NCI-H1436 (cell line): ENCODE measurements around the gene CAMKMT.

ENCODE experiments used
- DNase-seq: peaks from one replicate; lab custom pipeline; 2025; lab: John Stamatoyannopoulos, UW

CAMKMT gene

DNA sequence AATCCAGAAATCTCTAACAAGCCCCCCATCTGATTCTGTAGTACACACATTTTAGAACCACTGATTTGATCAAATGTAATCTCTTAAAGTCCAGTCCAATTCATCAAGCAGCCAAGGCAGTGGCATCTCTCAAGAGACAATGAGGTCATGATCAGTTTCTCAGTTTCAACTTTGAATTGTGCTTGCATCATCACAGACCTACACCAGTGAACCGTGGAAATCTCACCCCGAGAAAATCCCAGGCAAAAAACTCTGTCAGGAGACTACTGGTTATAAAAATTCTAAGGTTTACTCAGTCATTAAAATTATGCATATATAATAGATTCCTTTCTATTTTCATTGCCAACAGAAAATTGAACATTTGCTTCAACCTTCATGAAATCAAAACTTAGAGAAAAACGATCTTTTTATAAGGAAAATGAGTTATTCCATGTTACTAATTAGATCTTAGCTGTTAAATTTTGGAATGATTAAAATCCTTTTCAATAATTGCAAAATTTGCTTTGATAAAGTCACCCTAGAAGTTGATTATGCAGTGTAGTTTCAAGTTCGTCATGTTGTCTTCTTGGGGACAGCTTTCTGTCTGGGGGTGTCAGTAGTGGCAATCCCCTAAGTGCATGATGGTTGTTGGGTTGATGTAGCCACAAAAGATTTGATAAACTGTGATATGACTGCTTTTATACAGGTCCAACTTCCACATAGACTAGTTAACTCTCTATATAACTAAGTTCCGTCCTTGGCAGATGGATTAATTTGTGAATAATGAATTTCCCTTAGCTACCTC is 235.0 kb downstream of the CAMKMT start:
- DNase-seq = no peak

DNA sequence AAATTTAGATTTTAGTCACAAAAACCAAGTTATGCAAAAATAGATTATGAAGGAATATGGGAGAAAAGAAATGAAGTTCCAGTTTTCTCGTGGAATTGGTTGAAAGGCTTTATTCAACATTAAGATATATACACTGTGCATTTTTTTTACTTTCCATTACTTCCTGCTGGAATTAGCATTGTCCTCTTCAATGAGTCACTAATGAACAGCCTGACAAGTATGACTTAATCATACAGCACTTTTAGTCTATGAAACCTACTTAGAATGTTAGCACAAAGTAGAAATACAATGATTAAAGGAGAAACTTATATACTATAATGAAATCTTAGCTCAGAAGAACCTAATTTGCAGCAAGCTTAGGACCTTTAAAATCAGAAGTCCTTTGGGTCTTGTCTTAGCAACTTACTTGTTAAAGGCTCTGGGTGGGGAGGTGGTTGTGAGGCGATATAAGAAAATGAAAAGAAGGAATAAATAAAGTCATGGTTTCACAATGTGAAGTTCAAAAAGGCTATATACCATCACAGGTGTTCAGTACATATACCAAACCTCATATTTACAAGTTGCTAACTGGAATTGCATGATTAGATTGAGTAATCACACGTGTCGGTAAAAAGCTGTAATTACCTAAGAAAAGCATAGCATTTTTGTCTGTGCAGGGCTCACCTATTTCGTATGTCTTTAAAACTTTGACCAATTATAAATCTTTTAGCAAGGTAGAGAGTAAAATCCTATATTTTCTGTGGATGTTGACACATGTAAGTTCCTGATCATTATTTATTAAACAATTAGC is 236.8 kb downstream of the CAMKMT start:
- no peak for DNase-seq

DNA sequence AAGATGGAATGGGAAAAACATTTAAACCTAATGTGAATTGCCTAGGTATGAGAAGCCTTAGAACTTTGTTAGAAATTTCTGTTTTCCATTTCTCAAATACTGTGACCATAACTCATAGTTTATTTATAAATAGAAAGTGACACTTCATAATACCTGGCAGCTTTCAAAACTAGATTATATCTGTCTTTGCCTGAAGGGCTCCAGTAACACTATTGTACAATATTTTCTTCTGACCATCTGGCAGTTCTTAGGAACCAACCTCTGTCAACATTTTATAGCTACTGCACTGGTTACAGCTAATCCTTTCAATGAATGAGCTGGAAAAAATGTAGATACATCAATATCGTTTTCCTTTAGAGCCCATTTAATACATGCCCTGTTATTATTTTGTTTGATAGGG is 237.4 kb downstream of the CAMKMT start:
- DNase-seq = no peak

DNA sequence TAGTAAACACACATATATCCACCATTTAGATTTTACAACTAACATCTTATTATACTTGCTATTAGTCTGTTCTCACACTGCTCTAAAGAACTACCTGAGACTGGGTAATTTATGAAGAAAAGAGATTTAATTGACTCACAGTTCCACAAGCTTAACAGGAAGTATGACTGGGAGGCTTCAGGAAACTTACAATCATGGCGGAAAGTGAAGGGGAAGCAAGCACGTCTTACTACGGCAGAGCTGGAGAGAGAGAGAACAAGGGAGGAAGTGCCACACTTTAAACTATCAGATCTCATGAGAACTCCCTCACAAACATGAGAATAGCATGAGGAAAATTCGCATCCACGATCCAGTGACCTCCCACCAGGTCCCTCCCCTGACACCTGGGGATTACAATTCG is 240.7 kb downstream of the CAMKMT start:
- no peak for DNase-seq

DNA sequence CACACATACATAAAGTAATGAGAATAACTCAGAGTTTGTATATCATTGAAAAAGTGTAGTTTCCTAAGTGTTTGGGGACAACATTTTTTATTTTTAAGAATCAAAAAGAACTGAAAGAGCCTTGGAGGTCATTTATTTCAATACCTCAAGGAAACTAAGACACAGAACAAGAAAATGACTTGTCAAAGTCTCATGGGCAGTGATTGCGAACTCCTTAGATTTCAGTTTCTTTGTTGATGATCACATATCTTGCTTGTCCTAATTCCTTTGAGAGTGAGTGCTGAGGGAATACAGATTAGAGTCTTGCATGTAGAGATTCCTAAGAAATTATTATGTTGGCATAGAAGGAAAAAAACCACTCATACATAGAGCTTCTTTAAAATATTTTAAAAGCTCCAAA is 243.8 kb downstream of the CAMKMT start:
- DNase-seq = no peak

DNA sequence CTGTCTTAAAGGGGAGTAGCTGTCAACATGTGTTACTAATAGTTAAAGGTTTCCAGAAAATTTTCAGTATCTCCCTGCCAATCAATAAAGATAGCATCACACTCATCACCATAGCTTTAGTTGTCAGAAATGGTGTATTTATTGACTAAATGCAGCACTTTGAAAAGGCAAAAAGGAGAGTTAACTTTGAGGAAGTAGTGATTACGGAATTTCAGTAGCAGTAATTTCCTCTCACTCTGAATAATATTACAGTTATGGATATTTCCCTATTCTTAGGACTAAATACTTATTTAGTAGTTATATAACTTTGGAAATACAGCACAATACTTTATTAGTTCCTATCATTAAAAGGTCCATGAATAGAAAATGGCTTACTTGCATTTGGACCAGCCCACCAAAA is 250.5 kb downstream of the CAMKMT start:
- no peak for DNase-seq

DNA sequence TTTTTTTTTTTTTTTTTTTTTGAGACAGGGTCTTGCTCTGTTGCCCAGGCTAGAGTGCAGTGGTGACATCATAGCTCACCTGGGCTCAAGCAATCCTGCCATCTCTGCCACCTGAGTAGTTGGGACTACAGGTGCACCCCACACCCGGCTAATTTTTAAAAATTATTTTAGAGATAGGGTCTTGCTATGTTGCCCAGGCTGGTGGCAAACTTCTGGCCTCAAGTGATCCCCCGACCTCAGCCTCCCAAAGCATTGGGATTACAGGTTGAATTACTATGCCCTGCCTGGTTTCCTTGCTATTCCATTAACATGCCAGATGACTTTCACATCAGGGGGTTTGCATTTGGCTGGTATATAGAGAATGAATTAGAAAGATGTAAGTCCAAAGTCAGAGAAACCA is 253.2 kb downstream of the CAMKMT start:
- DNase-seq = no peak

DNA sequence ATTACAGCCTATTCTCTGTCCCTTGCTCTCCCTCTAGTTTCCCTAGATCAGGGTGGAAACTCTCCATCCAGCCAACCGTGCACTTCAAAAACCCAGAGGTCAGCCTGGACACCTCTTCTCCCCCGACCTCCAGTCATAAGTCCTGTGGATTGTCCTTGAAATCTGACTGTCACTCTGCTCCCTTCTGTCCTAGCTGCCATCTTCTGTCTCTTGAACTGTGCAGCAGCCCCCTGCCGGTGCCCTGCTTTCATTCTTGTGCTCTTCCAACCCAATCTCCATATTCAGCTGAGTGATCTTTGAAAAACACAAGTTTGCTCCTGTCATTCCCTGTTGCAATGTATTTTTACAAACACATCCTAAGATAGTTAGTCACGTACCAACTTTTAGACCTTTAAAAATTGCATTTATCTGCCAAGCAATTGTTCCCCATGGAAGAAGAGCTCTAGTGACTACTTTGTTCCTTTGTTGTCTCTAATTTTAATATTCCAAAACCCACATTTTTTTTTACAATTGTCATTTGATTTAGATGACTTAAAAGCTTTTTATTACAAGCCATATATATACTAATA is 254.3 kb downstream of the CAMKMT start:
- peak; percentile 35 for DNase-seq

DNA sequence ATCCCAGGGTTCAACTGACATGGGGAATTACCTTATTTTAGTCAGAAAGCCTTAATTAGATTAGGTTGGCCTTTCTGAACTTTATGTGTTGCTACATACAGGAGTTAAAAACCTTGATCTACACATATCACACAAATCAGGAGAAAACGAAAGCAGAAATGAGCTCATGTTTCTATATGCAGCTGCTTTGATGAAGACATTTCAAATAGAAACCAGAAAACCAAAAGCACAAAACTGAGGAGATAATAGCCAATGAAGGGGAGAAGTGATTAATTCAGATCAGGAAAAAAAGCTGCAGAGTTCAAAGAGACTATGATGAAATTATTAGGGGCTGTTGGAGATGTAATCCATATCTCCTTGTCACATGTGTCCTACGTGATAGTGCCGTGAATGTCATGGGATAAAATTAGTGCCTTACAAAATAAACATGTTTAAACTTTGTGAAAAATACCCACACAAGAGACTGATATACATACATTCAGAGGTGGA is 255.0 kb downstream of the CAMKMT start:
- DNase-seq = no peak

DNA sequence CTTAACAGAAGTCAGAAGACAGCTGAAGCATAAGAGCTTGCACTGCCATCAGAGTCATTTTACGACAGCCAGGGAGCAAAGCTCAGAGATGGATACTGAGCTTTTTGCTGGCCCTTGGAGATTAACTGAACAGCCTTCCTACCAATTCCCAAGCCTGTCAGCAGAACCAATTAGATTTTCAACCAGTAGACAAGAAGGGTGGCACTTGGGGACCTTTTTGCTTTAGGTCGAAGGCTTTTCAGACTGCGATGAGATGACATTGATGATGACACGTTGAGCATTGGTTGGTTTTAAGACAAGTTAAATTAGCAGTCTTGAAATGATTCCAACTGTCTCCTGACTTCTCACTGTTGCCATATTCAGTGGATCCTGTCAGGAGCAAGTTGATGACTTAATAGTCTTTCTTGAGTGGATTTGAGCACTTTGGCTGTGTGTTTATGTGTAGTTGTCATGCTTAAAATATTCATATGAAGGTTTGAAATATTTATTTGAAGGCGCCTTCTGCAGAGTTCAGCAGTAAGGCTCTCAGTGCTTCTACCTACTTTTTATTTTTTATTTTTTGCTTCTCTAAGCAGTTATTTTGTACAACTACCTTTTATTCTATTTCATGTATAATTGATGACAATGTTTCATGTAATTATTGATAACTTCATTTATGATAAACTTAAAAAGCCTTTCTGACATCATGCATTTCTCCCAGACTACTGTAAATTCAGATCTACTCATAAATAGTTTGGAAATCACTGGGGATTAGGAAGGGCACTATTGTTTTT is 256.7 kb downstream of the CAMKMT start:
- DNase-seq = no peak

DNA sequence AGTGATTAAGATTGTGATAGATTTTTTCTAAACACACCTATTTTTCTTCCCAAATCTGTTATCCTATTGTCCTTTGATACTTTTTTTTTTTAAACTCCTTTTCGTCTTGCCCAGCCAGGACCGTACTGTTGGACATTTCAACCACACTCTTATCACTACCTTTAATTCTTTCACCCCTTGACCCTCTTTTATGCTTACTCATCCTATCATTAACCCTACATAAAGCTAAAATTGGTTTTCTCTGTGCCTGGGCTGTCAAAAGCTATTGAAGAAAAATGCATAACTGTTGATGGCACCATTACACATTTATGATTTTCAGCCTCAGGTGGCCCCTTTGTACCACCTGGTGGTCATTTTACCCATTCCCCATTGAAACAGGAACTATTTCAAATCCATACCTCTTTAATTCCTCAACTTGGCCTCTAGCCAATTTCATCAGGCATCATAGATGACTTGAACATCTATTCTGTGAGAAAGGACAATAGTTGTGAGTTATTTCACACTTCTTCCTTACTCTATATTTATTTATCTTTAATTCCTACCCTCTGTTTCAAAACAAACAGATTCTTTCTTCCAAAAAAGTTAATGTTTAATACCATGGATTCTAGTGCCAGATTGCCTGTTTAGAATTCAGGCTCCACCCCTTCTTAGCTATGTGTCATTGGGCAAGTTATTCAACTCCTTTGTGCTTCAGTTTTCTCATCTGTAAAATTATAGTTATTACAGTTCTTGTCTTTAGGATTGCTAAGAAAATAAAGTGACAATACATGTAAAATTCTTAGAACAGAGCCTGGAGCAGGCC is 258.6 kb downstream of the CAMKMT start:
- DNase-seq = no peak

DNA sequence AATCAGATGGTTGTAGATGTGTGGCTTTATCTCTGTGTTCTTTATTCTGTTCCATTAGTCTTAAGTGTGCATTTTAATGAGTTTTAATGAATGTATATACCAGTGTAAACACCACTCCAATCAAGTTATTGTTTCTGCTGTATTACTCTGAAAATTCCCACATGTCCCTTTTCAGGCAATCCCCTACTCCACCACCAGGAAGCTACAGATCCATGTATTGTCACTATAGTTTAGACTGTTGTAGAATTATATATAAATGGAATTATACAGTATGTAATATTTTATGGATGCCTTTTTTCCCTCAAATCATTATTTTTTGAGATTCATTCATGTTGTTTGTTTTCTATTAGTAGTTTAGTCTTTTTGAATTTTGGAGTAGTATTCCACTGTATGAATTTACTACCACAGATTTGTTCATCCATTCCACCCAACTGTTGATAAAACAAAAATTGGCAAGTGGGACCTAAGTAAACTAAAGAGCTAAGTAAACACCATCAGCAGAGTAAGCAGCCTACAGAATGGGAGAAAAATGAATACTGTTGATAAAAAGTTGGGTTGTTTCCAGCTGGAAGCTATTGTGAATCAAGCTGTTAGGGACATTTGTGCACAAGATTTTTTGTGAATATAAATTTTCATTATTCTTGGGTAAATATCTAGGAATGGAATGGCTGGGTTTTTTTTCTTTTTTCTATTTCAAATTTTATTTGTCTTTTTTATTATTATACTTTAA is 262.0 kb downstream of the CAMKMT start:
- peak; percentile 36 for DNase-seq

DNA sequence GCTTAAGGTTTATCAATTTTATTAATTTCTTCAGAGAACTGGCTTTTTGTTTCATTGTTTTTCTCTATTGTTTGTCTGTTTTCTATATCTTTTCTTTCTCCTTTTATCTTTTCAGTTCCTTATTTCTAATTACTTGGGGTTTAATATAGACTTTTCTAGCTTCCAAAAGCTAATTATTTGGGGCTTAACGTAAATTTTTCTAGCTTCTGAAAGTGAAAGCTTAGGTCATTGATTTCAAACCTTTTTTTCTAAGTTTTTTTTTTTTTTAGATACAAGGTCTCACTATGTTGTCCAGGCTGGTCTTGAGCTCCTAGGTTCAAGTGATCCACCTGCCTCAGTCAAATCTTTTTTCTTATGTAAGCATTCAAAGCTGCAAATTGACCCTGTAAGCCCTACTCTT is 266.6 kb downstream of the CAMKMT start:
- DNase-seq = no peak

DNA sequence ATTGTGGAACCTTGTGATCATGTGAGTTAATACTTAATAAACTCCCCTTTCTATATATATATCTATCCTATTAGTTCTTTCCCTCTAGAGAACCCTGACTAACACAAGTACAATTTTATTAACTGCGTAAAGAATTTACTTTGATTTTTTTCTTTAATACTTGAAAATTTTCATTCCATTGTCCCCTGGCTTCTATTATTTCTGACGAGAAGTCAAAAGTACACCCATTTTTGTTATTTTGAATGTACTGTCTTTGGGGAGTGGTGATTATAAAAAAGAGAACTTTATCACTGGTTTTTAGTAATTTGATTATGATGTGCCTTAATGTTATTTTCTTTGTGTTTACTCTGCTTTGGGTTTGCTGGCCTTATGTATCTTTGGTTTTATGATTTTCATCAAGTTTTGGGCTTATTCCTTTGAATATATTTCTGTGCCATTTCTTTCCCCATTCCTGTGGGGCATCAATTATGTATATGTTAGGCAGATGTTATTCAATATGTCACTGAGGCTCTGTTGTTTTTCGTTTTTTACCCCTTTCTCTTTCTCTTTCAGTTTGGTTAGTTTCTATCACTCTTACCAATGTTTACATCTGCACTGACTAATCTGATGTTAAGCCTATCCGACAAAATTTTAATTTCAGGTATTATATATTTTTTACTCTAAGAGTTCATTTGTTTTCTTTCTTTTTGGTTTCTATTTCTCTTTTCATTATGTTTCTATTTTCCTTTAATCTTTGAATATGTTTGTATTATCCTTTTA is 271.4 kb downstream of the CAMKMT start:
- no peak for DNase-seq

DNA sequence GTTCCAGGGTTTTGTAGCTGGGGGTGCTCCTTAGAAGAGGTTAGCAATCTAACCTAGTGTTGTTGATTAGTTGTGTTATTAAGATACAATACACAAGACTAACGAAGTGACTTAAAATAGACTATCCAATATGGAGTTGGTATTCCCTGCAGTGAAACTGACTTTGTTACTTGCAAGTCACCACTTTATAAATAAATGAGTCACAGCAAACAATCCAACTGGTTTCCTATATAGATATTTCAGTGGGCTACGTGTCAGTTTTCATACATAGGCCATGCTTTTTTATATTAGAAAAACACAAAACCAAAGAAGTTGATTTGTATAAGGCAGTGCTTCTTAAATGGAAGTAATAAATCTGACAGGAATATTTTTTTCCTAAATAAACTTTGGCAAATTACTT is 274.0 kb downstream of the CAMKMT start:
- DNase-seq = no peak

DNA sequence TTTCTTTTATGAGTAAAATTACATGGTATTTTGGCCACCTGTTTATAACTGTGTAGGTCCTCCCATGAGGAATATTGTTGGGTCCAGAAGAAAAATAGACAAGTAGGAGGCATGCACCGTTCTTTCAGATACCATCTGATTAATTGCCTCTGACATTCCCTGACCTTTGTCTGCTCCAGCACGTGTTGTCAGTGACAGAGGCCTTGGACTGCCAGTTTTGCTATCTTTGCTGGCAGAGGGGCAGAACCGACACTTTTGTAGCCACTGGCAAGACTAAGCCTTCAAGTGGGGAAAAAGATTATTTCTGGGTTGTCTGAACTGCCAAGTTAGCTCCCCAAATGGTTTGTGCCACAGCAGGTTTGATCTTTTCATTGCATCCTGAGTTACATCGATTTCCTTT is 276.9 kb downstream of the CAMKMT start:
- no peak for DNase-seq

DNA sequence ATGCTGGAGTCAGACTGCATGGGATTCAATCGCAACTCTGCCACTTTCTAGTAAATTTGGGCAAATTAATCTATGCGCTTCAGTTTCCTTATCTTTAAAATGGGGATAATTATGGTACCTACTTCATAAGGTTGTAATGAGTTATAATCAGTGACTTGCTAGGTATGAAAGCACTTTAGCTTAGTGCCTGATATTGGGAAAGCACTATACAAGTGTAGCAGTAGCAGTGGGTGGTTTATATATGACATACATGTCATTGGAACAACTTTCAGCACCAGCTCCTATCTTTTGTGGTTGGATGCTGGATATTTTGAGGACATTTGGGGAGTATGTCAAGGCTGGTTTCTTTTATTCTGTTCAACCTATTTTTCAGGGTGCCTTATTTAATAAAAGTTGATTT is 277.7 kb downstream of the CAMKMT start:
- DNase-seq = peak; percentile 28

DNA sequence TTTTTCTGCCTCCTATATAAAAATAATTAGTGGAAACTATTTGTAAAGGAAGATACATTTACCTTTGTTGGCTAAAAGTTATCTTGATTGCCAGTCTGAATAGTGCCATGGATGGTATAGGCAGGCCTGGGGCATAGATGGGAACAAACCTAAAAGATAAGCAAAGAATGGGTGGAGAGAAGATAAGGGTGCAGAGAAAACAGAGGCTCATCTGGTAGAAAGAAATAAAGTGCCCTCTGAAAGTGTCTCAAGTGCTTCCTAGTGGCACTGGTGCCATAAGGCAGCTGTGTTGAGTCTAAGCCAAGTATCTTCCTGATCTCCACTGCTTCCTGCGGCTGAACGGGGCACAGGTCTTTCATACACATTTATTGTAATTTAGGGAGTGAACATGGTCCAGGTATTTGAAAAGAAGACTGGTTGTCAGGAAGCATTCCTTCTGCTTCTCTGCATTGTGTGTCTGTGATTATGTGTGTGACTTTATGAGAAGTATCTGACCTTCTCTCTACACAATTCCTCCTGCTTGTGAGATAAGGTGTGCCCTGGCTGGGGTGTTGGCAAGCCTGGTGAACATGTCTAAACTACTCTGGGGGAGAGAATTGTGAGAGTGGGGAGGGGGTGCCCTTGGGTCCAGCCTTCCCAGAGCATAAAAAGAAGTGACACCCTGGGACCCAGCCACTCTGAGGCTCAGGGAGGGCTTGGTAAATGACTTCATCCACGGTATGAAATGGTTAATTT is 280.5 kb downstream of the CAMKMT start:
- peak; percentile 45 for DNase-seq

DNA sequence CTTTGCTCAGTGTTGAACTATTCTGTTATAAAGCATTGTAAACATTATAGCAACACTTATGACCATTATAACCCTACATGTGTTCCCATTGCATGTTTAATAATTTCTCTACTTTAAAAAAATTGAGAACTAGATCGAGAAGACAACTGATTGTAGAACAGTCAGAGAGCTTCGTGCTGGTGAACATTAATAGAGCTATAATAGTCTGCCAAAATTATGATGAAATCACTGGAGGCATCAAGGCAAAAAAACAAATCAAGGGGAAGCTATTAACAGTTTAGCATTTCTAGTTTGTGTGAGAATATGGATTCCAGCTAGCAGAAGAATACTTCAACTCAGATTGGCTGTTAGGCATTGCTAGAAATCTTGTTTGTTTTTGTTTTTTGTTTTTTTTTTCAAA is 284.2 kb downstream of the CAMKMT start:
- no peak for DNase-seq
